GM10266 (cell line): ENCODE results near the gene SOX15.
"Not testable (repeated sequence)": the region's sequence is repeated elsewhere in the genome, so short reads cannot be mapped to it uniquely, and the experiment has no call there.

ENCODE experiments used
- DNase-seq: peaks from one replicate; pipeline ENCODE4 v3.0.0; 2012; ENCODE audit errors: extremely low spot score
- TF ChIP-seq, protein P1 (sequence below): IDR thresholded peaks from 2 replicates; pipeline ENCODE4 v1.5.1; 2012; ENCODE audit warnings: mild to moderate bottlenecking, low read depth; ENCODE audit not compliant: control insufficient read depth, insufficient read depth; ENCODE audit errors: missing control alignments

Gene SOX15

DNA sequence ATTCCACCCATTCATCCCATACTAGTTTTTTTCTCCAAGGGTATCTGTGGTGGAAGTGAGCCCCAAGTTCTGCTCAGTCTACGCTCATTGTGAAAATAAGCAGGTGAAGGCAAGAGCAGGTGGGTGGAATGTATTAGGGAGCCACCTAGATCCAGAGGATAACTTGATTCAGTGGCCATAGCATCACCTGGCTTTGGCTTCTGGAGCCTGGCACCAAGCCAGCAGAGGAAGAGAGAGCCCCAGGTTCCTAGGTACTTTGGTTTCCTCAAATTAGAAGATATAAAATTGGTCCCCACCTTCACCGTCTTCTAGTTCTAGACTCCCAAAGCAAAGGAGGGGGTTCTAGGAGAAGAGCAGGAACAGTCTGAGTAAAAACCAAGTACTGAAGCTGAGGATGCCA, 20.7 kb upstream of the SOX15 start:
- TF ChIP-seq, protein P1, sequence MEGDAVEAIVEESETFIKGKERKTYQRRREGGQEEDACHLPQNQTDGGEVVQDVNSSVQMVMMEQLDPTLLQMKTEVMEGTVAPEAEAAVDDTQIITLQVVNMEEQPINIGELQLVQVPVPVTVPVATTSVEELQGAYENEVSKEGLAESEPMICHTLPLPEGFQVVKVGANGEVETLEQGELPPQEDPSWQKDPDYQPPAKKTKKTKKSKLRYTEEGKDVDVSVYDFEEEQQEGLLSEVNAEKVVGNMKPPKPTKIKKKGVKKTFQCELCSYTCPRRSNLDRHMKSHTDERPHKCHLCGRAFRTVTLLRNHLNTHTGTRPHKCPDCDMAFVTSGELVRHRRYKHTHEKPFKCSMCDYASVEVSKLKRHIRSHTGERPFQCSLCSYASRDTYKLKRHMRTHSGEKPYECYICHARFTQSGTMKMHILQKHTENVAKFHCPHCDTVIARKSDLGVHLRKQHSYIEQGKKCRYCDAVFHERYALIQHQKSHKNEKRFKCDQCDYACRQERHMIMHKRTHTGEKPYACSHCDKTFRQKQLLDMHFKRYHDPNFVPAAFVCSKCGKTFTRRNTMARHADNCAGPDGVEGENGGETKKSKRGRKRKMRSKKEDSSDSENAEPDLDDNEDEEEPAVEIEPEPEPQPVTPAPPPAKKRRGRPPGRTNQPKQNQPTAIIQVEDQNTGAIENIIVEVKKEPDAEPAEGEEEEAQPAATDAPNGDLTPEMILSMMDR = no peak
- DNase-seq = no peak

DNA sequence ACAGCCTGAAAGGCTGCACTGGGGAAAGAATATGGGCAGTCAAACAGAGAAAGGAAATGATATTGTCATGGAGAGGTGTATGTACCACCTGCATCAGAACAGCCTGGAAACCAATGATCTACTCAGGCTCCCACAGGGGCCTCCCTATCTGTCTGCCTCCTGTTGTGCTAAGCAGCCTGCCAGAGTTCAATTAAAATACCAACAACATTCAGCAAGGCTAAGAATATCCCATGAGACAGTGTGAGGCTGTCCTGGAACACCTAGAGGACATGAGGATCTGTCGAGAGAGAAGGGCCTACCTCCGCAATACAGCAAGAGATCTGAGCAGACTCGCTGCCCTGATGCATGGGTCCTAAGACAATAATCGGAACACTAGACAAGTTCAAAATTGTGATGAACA, 16.4 kb upstream of the SOX15 start:
- TF ChIP-seq, protein P1 = no peak
- DNase-seq = no peak

DNA sequence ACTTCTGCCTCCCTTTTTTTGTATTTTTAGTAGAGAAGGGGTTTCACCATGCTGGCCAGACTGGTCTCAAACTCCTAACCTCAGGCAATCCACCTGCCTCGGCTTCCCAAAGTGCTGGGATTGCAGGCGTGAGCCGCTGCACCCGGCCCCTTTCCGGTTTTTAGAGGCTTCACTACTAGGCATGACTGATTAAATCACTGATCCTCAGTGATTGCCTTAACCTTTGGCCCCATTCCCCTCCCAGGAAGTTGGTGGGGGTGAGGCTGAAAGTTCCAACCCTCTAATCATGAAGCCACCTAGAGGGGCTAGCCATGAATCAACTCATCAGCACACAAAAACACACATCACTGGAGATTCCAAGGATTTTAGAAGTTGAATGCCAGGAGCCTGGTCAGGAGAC, 7.7 kb upstream of the SOX15 start:
- not testable (repeated sequence) for DNase-seq

DNA sequence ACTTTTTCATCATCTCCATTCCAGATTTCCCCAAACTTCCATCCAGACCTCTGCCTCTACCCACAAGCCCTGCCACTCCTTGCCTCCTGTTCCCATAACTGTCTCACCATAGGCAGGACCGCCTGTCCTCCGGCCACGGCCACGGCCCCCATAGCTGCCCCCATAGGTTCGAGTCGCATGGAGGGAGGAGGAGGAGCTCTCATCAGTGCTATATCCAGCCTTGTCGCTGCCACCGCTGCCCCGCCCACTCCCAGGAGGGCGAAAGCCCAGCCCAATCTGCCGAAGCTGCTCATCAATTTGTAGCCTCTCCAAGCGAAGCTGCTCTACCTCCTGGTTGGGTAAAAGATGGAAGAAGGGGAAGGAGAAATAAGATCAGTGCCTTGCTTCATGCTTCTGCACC, 3.4 kb upstream of the SOX15 start:
- DNase-seq = no peak
- TF ChIP-seq, protein P1 = no peak

DNA sequence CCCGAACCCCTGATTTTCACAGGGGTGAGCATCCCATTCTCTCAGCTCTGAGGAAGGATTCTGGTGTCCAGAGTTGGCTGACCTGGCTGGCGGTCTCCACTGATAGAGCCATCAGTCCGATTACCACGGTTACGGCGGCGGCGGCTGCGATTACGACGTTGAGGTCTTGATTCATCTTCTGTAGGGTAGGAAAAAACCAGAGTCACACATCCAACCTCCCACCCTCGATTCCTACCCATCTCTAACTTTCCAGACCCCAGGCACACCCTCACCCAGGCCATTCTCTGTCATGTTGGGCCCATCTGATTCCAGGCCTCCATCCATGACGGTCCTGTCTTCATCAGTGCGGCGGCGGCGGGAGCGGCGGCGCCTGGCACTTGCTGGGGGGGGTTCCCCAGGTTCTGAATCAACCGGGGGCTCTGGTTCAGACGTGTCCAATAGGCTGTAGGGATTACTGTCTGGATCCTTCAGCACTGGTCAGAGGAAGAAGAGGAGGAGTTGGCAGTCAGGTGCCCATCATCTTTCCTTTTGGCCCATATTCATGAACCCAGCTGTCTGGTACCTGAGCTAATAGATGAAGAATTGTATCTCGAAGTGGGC, 2.6 kb upstream of the SOX15 start:
- TF ChIP-seq, protein P1 = no peak
- no peak for DNase-seq

DNA sequence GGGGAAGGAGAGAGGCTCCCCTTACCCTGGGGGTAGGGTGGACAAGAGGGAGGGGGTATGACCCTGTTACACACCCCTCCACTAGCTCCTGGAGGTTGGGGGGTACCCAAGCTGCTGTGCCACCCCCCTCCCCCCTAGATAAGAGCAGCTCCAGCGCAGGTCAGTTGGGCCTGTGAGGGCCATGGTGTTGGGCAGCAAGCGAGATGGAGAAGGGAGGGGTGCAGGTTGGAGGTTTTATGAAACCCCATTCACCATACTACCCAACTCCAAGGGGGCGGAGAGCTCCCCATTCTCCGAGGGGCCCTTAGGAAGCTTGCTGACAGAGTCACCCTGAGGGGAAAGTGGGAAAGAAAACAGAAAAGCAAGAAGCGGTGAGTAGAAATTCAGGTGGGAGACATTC, 1.7 kb upstream of the SOX15 start:
- DNase-seq = no peak
- TF ChIP-seq, protein P1 = no peak

DNA sequence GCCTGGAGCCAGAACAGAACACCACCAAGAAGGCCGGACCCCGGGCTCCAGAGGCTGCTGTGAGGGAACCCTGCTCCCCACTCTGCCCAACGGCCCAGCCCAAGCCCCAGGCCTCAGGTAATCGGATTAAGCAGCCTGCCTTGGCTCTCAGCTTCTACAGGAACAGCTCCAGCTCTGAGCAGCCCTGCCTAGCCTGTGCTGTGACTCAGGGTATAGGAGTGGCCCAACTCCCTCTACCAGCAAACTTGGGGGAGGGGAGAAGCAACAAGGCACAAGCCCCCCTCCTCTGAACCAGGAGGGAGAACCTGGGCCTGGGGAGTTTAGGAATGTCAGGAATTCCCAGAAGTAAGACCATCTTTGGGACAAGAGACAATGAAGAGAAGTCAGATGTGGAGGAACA, 849 bp upstream of the SOX15 start:
- no peak for DNase-seq
- TF ChIP-seq, protein P1 = no peak
